ENCODE measurements around the gene MYO9A. TPM values are rescaled to one million over a fixed set of nuclear protein-coding genes. Genes with fewer than 3 reads are reported as not detected.

The MYO9A gene
- total RNA-seq, 6 experiments from 2014 or later: 25.3 to 29.1 (median 27.3) TPM

DNA sequence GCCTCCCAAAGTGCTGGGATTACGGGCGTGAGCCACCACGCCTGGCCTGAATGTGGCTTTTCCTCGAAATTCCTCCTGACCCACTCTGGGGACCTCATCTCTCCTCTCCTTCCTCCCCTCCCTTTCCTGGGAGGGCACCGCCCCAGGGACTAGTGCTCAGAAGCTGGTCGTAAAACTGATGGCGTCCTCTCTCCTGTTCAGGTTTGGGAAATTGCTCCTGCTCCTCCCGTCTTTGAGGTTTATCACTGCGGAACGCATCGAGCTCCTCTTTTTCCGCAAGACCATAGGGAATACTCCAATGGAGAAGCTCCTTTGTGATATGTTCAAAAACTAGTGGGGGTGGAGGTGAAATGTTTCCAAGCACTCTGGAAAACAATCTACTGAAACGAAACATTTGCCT lies 300.6 kb downstream of the MYO9A start:
- Mint-ChIP-seq H3K4me3 (no peak overlapping the region), H3K36me3 (ENCODE audit: low read depth) (peaks cover 46% of the 10 kb centered on the region), H3K4me1 (ENCODE audit: low read depth) (no peaks in the 10 kb centered on the region), H3K27ac (no peak overlapping the region), H3K9me3 (peaks cover 50% of the 10 kb centered on the region), H3K27me3 (ENCODE audit: insufficient read depth) (no peaks in the 10 kb centered on the region; the same call in 1 of the 2 replicates)
- DNase-seq: no peak
- TF ChIP-seq, protein P1, sequence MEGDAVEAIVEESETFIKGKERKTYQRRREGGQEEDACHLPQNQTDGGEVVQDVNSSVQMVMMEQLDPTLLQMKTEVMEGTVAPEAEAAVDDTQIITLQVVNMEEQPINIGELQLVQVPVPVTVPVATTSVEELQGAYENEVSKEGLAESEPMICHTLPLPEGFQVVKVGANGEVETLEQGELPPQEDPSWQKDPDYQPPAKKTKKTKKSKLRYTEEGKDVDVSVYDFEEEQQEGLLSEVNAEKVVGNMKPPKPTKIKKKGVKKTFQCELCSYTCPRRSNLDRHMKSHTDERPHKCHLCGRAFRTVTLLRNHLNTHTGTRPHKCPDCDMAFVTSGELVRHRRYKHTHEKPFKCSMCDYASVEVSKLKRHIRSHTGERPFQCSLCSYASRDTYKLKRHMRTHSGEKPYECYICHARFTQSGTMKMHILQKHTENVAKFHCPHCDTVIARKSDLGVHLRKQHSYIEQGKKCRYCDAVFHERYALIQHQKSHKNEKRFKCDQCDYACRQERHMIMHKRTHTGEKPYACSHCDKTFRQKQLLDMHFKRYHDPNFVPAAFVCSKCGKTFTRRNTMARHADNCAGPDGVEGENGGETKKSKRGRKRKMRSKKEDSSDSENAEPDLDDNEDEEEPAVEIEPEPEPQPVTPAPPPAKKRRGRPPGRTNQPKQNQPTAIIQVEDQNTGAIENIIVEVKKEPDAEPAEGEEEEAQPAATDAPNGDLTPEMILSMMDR (IDR thresholded peaks at IDR 0.05): no peak

DNA sequence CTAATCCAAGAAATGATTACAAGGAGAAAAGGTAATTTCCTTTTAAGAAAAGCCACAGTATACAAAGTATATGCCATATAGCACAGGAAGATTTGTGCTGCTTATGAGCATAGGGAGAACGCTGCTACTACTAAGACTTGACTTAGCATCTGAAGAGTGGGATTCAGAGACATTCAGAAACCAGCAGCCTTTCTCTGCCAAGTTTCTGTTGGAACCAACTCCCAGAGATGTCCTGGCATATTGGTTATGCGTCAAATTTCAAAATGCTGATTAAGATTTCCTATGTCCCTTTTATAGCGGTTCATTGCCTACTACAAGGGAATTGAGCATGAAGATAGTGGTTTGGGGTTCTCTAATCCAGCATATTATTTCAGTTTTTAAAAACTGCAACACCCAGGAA lies 302.6 kb downstream of the MYO9A start:
- DNase-seq: no peak
- H3K36me3 Mint-ChIP-seq (ENCODE audit: low read depth): peaks cover 27% of the 10 kb centered on the region
- TF ChIP-seq, protein P1 (IDR thresholded peaks at IDR 0.05): no peak
- no peaks in the 10 kb centered on the region for H3K4me1 Mint-ChIP-seq (ENCODE audit: low read depth)
- H3K27ac Mint-ChIP-seq: no peak overlapping the region
- no peaks in the 10 kb centered on the region; the same call in 1 of the 2 replicates for H3K27me3 Mint-ChIP-seq (ENCODE audit: insufficient read depth)
- H3K9me3 Mint-ChIP-seq: peaks cover 29% of the 10 kb centered on the region
- H3K4me3 Mint-ChIP-seq: no peak overlapping the region

DNA sequence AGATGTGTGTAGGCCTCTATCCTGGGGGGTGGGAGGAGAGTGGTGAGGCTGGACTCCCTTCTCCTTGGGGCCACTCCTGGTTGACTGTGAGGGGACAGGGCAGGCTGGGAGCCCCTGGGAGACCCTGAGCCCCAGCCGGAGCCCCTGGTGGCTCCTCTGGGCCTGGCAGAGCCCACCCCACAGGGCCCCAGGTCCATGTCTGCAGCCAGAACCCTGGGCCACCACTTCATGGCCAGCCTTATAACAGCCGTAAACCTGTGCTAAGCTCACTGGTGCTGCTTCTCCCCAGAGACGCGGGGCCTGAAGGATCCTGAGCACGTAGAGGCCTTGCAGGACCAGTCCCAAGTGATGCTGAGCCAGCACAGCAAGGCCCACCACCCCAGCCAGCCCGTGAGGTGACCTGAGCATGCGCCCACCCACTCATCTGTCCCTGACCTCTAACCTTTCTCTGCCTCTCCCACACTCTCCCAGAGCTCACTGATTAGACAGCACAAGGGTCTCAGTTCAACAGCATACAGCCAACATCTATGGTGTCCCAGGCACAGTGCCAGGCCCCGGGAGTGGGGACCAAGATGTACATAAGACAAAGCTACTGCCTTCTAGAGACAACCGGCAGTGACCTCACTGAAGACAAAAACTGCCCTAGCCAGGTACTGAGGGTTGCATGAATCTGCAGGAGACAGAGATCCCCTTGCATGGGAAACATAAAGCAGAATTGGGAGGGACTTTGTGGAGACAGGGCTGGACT lies 304.1 kb downstream of the MYO9A start:
- TF ChIP-seq, protein P1 (IDR thresholded peaks at IDR 0.05): no peak
- no peak for DNase-seq
- Mint-ChIP-seq H3K9me3 (peaks cover 17% of the 10 kb centered on the region), H3K4me3 (no peak overlapping the region), H3K27ac (no peak overlapping the region), H3K4me1 (ENCODE audit: low read depth) (no peaks in the 10 kb centered on the region), H3K36me3 (ENCODE audit: low read depth) (peaks cover 18% of the 10 kb centered on the region), H3K27me3 (ENCODE audit: insufficient read depth) (no peaks in the 10 kb centered on the region; the same call in 1 of the 2 replicates)

DNA sequence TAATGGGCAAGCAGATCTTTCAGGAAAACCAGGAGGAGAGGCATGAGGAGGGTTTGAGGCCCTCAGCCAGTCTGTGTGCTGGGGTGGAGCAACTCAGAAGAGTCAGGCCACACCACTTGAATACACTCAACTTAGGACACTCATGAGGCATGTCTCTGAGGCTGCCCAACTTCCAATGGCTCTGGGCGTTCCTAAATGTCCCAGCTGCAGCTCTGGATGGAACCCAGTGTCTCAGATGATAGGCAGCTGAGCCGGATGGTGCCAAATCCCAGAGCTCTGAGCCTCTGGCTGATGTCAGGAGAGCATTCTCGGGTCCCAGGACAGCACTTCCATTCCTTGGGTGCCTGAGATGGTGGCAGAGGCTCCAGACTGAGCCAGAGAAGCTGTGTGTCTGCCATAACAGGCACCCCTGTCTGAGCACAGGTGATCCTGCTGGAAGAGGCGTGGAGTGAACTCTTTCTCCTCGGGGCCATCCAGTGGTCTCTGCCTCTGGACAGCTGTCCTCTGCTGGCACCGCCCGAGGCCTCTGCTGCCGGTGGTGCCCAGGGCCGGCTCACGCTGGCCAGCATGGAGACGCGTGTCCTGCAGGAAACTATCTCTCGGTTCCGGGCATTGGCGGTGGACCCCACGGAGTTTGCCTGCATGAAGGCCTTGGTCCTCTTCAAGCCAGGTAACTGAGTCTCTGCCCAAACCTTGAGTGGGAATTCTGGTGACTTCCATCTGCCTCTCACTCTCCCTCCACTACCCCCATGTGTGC lies 304.8 kb downstream of the MYO9A start:
- Mint-ChIP-seq H3K4me3 (no peak overlapping the region), H3K9me3 (peaks cover 10% of the 10 kb centered on the region), H3K27me3 (ENCODE audit: insufficient read depth) (peaks cover 1% of the 10 kb centered on the region), H3K4me1 (ENCODE audit: low read depth) (peaks cover 4% of the 10 kb centered on the region), H3K27ac (no peak overlapping the region), H3K36me3 (ENCODE audit: low read depth) (peaks cover 10% of the 10 kb centered on the region)
- TF ChIP-seq, protein P1 (IDR thresholded peaks at IDR 0.05): no peak
- DNase-seq: no peak

DNA sequence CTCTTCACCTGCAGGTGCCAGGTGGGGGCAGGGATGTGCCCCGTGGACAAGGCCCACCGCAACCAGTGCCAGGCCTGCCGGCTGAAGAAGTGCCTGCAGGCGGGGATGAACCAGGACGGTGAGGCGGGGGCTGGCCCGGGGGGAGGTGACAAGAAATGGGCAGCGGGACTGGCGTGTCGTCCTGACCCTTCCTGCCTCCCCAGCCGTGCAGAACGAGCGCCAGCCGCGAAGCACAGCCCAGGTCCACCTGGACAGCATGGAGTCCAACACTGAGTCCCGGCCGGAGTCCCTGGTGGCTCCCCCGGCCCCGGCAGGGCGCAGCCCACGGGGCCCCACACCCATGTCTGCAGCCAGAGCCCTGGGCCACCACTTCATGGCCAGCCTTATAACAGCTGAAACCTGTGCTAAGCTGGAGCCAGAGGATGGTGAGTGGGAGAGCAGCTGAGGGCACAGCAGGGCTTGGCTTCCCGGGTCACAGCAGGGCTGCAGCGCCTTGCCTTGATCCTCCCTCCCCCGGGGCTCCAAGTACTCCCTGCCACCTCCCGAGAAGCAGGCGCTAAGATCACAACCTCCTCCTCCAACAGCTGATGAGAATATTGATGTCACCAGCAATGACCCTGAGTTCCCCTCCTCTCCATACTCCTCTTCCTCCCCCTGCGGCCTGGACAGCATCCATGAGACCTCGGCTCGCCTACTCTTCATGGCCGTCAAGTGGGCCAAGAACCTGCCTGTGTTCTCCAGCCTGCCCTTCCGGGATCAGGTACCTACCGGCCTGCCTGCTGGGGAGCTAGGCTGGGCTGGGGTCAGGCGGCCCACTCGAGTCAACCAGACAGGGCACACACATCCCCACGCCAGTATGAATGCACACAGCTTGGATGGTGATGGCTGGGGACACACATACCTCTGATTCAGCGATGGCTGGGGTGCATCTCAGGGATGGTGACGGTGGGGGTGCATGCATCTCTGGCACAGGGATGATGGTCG lies 305.9 kb downstream of the MYO9A start:
- Mint-ChIP-seq H3K27ac (no peak overlapping the region), H3K9me3 (no peaks in the 10 kb centered on the region), H3K4me1 (ENCODE audit: low read depth) (peaks cover 15% of the 10 kb centered on the region), H3K4me3 (no peak overlapping the region), H3K27me3 (ENCODE audit: insufficient read depth) (peaks cover 3% of the 10 kb centered on the region), H3K36me3 (ENCODE audit: low read depth) (no peaks in the 10 kb centered on the region)
- TF ChIP-seq, protein P1 (IDR thresholded peaks at IDR 0.05): no peak
- DNase-seq: no peak

Measured in HFFc6 (cell line).